Measurements from ENCODE around the gene F2RL3. TPM values are rescaled to one million over a fixed set of nuclear protein-coding genes. Genes with fewer than 3 reads are reported as not detected.

The F2RL3 gene
- total and polyA plus RNA-seq, 9 of the 15 experiments (the other 6 are each of a cell fraction or from before 2014, with no cell fraction given): 1.4 to 27.6 (median 11.9) TPM

GRCh38 chr19:16890461-16891184, 1.8 kb downstream of the F2RL3 start (continued):
- no peak for TF ChIP-seq GMEB1 (CRISPR knock-in tag; IDR thresholded peaks at IDR 0.05)
- no peak for TF ChIP-seq GTF2A2 (tag; IDR thresholded peaks at IDR 0.05)
- TF ChIP-seq ZKSCAN1 (IDR thresholded peaks at IDR 0.05; ENCODE audit: low read depth, low read length): no peak
- peak; percentile 66 for TF ChIP-seq TAL1 (IDR thresholded peaks at IDR 0.05)
- TF ChIP-seq MXI1 (IDR thresholded peaks at IDR 0.05; ENCODE audit: low read depth, low read length): no peak
- no peak for TF ChIP-seq ZNF583 (CRISPR knock-in tag; IDR thresholded peaks at IDR 0.05)
- no peak for TF ChIP-seq TSHZ1 (CRISPR knock-in tag; IDR thresholded peaks at IDR 0.05)
- no peak; the same call in 1 of the 2 replicates for TF ChIP-seq MYC (IDR thresholded peaks at IDR 0.05; ENCODE audit: low read depth, low read length)
- TF ChIP-seq MYC (CRISPR knock-in tag; IDR thresholded peaks at IDR 0.05; ENCODE audit: borderline replicate concordance, low read depth): no peak; the same call in none of the 2 replicates
- TF ChIP-seq ZNF778 (CRISPR knock-in tag; IDR thresholded peaks at IDR 0.05): no peak
- TF ChIP-seq ZNF668 (CRISPR knock-in tag; IDR thresholded peaks at IDR 0.05): no peak
- peak in 1 of 2 experiments; percentile 84; a peak in 2 of 4 replicates for TF ChIP-seq RCOR1 (IDR thresholded peaks at IDR 0.05; ENCODE audit: borderline replicate concordance in 1 of 2, low read depth in 2 of 2, low read length in 2 of 2)
- no peak for TF ChIP-seq ZNF263 (CRISPR knock-in tag; IDR thresholded peaks at IDR 0.05; ENCODE audit: borderline replicate concordance)
- TF ChIP-seq ATF4 (CRISPR knock-in tag; IDR thresholded peaks at IDR 0.05): no peak; the same call in 1 of the 2 replicates
- TF ChIP-seq PKNOX1 (IDR thresholded peaks at IDR 0.05): peak; percentile 88
- no peak for TF ChIP-seq E2F3 (CRISPR knock-in tag; IDR thresholded peaks at IDR 0.05)
- TF ChIP-seq E2F1 (CRISPR knock-in tag; IDR thresholded peaks at IDR 0.05): no peak
- no peak for TF ChIP-seq ZNF282 (CRISPR knock-in tag; IDR thresholded peaks at IDR 0.05)
- no peak for TF ChIP-seq SPI1 (IDR thresholded peaks at IDR 0.05; ENCODE audit: borderline replicate concordance, low read depth, low read length)
- no peak for TF ChIP-seq SMAD3 (CRISPR knock-in tag; conservative IDR thresholded peaks at IDR 0.05)
